Smooth muscle cell (in vitro differentiated cells): Measurements from ENCODE around the gene SLC17A2. TPM values are rescaled to one million over a fixed set of nuclear protein-coding genes. Genes with fewer than 3 reads are reported as not detected.

Experiments used
- DNase-seq: peaks from one replicate; lab custom pipeline; 2025; ENCODE audit not compliant: unreplicated experiment; lab: John Stamatoyannopoulos, UW
- H2AFZ ChIP-seq: fragments of 200-600 bp; sonication (generic); 2 replicates; pipeline ENCODE4 v1.6.0; 2016; ENCODE audit warnings: antibody characterized with exemption, low read depth, mild to moderate bottlenecking
- H3F3A ChIP-seq: fragments of 200-600 bp; sonication (generic); 2 replicates; pipeline ENCODE4 v1.6.0; 2017; ENCODE audit warnings: antibody characterized with exemption, low read depth
- H3K27ac ChIP-seq: fragments of 200-600 bp; sonication (generic); 2 replicates; pipeline ENCODE4 v1.5.1; 2016; ENCODE audit warnings: low read depth, mild to moderate bottlenecking
- H3K27me3 ChIP-seq: fragments of 200-600 bp; sonication (generic); 2 replicates; pipeline ENCODE4 v1.6.1; 2016; ENCODE audit warnings: low read depth, mild to moderate bottlenecking
- H3K36me3 ChIP-seq: fragments of 200-600 bp; sonication (generic); 2 replicates; pipeline ENCODE4 v1.5.1; 2016; ENCODE audit warnings: low read depth
- H3K4me1 ChIP-seq: fragments of 200-600 bp; sonication (generic); 2 replicates; pipeline ENCODE4 v1.5.1; 2016; ENCODE audit warnings: low read depth
- H3K4me2 ChIP-seq: fragments of 200-600 bp; sonication (generic); 2 replicates; pipeline ENCODE4 v1.6.0; 2016; ENCODE audit warnings: mild to moderate bottlenecking
- H3K4me3 ChIP-seq: fragments of 200-600 bp; sonication (generic); 2 replicates; pipeline ENCODE4 v1.5.1; 2016; ENCODE audit warnings: mild to moderate bottlenecking
- H3K79me2 ChIP-seq: fragments of 200-600 bp; sonication (generic); 2 replicates; pipeline ENCODE4 v1.6.0; 2016; ENCODE audit warnings: low read depth, mild to moderate bottlenecking
- H3K9ac ChIP-seq: fragments of 200-600 bp; sonication (generic); 2 replicates; pipeline ENCODE4 v1.6.0; 2016; ENCODE audit warnings: low read depth
- H3K9me3 ChIP-seq: fragments of 200-600 bp; sonication (generic); replicated peaks from 2 replicates; pipeline ENCODE4 v1.5.1; 2016; ENCODE audit warnings: low read depth
- H4K20me1 ChIP-seq: fragments of 200-600 bp; sonication (generic); 2 replicates; pipeline ENCODE4 v1.6.0; 2016; ENCODE audit warnings: low read depth
- CTCF ChIP-seq: fragments of 200-600 bp; sonication (generic); IDR thresholded peaks from 2 replicates; pipeline ENCODE4 v1.5.1; 2017; ENCODE audit warnings: borderline replicate concordance, mild to moderate bottlenecking, antibody characterized with exemption; ENCODE audit not compliant: insufficient read depth, poor library complexity, severe bottlenecking
- WGBS: methylation state at CpG from one replicate; pipeline ENCODE4 v1.1.7; 2016; ENCODE audit warnings: low lambda C conversion rate; 5-methylcytosine and 5-hydroxymethylcytosine counted together
- polyA plus RNA-seq: library from polyadenylated mRNA; unstranded; fragments of >200 nt; fragmentation: Nextera tagmentation; extraction: Ambion mirVana; gene quantifications from 2 replicates; pipeline ENCODE4 v1.2.1, GENCODE V29; 2016
- total RNA-seq: library from RNA; depleted of rRNA; stranded (reverse); fragments of >200 nt; gene quantifications from 2 replicates; pipeline ENCODE4 v1.2.3, GENCODE V29; 2014

The SLC17A2 gene
- total and polyA plus RNA-seq, 2 experiments from 2014 or later, result not detected

DNA sequence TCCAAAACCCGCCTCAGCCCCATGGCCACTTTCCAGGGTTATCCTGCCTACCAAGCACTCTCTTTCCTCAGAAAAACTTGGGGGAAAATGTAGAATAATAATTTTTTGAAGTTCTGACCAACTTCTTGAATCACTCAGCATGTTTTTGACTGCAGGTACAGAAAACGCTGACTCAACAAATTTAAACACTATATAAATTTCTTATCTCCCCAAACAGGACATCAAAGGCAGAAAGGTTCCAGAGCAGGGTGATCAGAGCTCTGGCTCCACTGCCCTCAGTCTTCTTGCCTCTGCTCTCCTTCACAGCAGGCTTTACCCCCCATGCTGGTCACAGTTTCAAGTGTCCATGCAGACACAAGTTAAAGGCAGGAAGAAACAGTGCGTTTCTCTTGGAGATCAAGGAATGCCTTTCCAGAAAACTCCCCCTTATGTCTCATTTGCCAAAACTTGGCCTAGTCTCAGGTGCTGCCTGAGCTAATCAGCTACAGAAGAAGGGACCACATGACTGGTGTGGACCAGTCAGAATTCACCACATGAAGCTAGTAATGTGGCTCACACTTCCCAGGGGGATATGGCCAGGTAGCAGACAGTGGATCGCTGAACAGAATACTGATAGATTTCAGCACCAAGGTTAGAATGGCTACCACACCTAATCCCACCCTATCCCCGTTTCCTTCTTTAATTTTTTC, 32.1 kb downstream of the SLC17A2 start:
- Histone ChIP-seq H3K27me3 (no peaks in the 10 kb centered on the region), H3K4me2 (no peak overlapping the region), H3K27ac (no peak overlapping the region), H3K4me3 (no peak overlapping the region), H3K4me1 (no peaks in the 10 kb centered on the region), H3K9me3 (no peaks in the 10 kb centered on the region), H3F3A (no peaks in the 10 kb centered on the region), H3K9ac (no peak overlapping the region), H2AFZ (no peak overlapping the region), H3K79me2 (no peaks in the 10 kb centered on the region), H4K20me1 (no peaks in the 10 kb centered on the region), H3K36me3 (no peaks in the 10 kb centered on the region)
- no peak for TF ChIP-seq CTCF
- no peak for DNase-seq
- 85% methylated on average over 5 of the region's 5 CpGs for WGBS

DNA sequence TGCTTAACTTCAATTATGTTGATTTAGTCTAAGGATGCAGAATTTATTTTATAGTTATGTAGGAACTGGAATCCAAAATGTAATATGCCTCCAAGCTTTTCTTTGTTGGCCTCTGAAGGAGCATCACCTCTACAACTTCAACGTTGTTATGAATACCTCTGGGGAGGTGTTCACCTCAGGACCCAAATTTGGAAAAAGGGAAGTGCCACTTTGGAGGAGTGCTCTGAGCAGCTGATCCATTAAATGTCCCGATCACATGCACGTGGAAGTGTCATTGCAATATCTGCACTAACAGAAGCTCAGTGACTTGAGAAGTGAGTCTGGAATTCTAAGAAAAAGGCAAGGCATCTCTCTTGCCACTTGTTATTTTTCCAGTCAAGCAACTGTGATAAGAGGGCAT, 34.2 kb downstream of the SLC17A2 start:
- no peak for TF ChIP-seq CTCF
- Histone ChIP-seq H3K27me3 (no peaks in the 10 kb centered on the region), H4K20me1 (no peaks in the 10 kb centered on the region), H3K9ac (no peak overlapping the region), H3K9me3 (no peaks in the 10 kb centered on the region), H3K4me1 (no peaks in the 10 kb centered on the region), H3K79me2 (no peaks in the 10 kb centered on the region), H3K4me2 (no peak overlapping the region), H2AFZ (no peak overlapping the region), H3K4me3 (no peak overlapping the region), H3F3A (no peaks in the 10 kb centered on the region), H3K36me3 (no peaks in the 10 kb centered on the region), H3K27ac (no peak overlapping the region)
- no peak for DNase-seq
- 91% methylated on average over 3 of the region's 3 CpGs for WGBS

DNA sequence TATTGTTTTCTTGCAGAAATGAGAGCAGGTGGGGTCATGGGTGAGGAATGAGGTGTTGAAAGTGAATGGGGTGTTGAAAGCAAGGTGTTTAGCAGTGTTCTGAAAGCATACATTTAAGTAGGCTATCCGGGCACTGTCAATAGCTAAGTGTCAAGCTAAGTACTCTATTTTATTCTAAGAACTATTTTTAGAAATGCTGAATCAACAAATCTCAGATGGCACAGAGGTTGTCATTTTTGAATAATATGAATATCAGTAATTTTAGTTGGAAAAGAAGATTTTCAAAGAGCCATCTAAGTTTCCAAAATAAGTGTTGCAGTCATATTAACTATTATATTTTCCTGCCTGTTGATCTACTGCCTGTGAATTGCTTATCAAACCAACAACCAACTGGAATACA, 34.7 kb downstream of the SLC17A2 start:
- H3K4me2 ChIP-seq, result no peak overlapping the region
- WGBS, result 88% methylated on average over 1 of the region's 1 CpG
- H4K20me1 ChIP-seq, result no peaks in the 10 kb centered on the region
- H3K9me3 ChIP-seq, result no peaks in the 10 kb centered on the region
- H3K36me3 ChIP-seq, result no peaks in the 10 kb centered on the region
- no peaks in the 10 kb centered on the region for H3F3A ChIP-seq
- H3K9ac ChIP-seq, result no peak overlapping the region
- no peak overlapping the region for H3K27ac ChIP-seq
- no peak for TF ChIP-seq CTCF
- no peak overlapping the region for H3K4me3 ChIP-seq
- no peak overlapping the region for H2AFZ ChIP-seq
- no peak for DNase-seq
- no peaks in the 10 kb centered on the region for H3K27me3 ChIP-seq
- H3K79me2 ChIP-seq, result no peaks in the 10 kb centered on the region
- no peaks in the 10 kb centered on the region for H3K4me1 ChIP-seq

DNA sequence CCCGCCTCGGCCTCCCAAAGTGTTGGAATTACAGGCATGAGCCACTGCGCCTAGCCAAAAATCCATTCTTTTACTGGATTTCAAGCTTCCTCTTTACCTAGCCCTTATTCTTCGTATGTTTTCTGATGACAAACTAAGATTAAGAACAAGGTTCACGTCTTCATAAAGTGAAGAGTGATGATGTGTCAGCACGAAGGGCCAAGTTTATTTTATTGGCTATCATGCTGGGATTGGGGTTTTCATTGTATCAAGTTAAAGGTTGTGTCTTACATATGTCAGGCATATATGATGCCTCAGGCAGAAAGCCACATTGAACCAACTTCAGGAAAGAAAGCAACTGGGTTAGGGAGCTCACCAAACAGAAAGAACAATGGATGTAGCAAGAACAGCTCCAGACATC, 36.7 kb downstream of the SLC17A2 start:
- TF ChIP-seq CTCF, result no peak
- Histone ChIP-seq H3K4me2 (no peak overlapping the region), H3K27me3 (no peaks in the 10 kb centered on the region), H3K4me3 (no peak overlapping the region), H3K36me3 (no peaks in the 10 kb centered on the region), H3K9me3 (no peaks in the 10 kb centered on the region), H3K79me2 (no peaks in the 10 kb centered on the region), H3K9ac (no peak overlapping the region), H3K27ac (no peak overlapping the region), H2AFZ (no peak overlapping the region), H4K20me1 (no peaks in the 10 kb centered on the region), H3F3A (no peaks in the 10 kb centered on the region), H3K4me1 (no peaks in the 10 kb centered on the region)
- WGBS, result 91% methylated on average over 6 of the region's 6 CpGs
- DNase-seq, result no peak
